Right atrium auricular region (tissue), 2 donors: Measurements from ENCODE around the gene COL4A6. TPM values are rescaled to one million over a fixed set of nuclear protein-coding genes. Genes with fewer than 3 reads are reported as not detected.
A peak's percentile ranks its signal among the peaks of the same experiment; 100 is the strongest.

ENCODE experiments used
- DNase-seq: peaks from one replicate; pipeline ENCODE4 v3.0.0-alpha.2; 2019; ENCODE audit warnings: low spot score
- H3K27ac ChIP-seq, 2 donors: fragments of 200-600 bp; sonication (generic); 1 replicate in 1 of 2; 2 replicates in 1 of 2; pipeline ENCODE4 v1.5.1; 2016 to 2019
- H3K27me3 ChIP-seq, 2 donors: fragments of 200-600 bp; sonication (generic); one replicate each; pipeline versions ENCODE4 v1.5.1 to v1.6.0; 2017 to 2019
- H3K36me3 ChIP-seq: fragments of 200-600 bp; sonication (generic); one replicate; pipeline ENCODE4 v1.5.1; 2016
- H3K4me1 ChIP-seq, 2 donors: fragments of 200-600 bp; sonication (generic); one replicate each; pipeline versions ENCODE4 v1.5.1 to v1.6.0; 2017 to 2019
- H3K4me3 ChIP-seq, 2 donors: fragments of 200-600 bp; sonication (generic); 1 replicate in 1 of 2; 2 replicates in 1 of 2; pipeline ENCODE4 v1.5.1; 2017 to 2019; ENCODE audit warnings: mild to moderate bottlenecking in 1 of 2, moderate library complexity in 1 of 2
- H3K9me3 ChIP-seq, 2 donors: fragments of 200-600 bp; sonication (generic); one replicate each; pipeline ENCODE4 v1.5.1; 2019
- total RNA-seq, 2 donors: library from RNA; depleted of rRNA; stranded (reverse); fragments of >200 nt; gene quantifications; one replicate each; pipeline ENCODE4 v1.1.0, GENCODE V29; 2016
- TF ChIP-seq, protein P1 (sequence below), 2 donors: fragments of 200-600 bp; sonication (generic); IDR thresholded peaks; one replicate each; pipeline ENCODE4 v1.5.1; 2019; ENCODE audit warnings: antibody characterized with exemption in 2 of 2

The COL4A6 gene
- total RNA-seq, 2 donors from 2014 or later = 4.6 to 17.7 TPM

DNA sequence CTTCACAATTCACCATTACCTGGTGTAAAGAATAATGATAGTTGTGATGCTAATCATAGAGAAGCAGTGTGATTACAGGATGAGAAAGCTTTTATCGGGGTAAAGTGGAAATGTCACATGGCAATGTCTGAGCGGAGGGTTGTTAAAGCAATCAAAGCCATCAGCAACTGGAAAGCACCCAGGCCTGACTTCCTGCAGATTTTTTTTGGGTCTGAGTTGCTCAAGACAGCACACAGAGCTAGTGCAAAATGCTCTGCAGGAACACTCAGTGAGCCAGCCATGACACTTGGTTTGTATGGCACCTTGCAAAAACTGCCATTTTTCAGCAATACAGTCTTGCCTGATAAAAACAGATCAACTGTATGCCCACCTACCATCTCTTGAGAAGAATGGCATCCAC, 152.9 kb downstream of the COL4A6 start:
- Histone ChIP-seq H3K9me3 (no peaks in the 10 kb centered on the region), H3K27ac (peak overlapping the region; percentile 33 to 52), H3K27me3 (no peaks in the 10 kb centered on the region), H3K36me3 (no peaks in the 10 kb centered on the region), H3K4me1 (no peaks in the 10 kb centered on the region), H3K4me3 (no peak overlapping the region)
- TF ChIP-seq, protein P1, sequence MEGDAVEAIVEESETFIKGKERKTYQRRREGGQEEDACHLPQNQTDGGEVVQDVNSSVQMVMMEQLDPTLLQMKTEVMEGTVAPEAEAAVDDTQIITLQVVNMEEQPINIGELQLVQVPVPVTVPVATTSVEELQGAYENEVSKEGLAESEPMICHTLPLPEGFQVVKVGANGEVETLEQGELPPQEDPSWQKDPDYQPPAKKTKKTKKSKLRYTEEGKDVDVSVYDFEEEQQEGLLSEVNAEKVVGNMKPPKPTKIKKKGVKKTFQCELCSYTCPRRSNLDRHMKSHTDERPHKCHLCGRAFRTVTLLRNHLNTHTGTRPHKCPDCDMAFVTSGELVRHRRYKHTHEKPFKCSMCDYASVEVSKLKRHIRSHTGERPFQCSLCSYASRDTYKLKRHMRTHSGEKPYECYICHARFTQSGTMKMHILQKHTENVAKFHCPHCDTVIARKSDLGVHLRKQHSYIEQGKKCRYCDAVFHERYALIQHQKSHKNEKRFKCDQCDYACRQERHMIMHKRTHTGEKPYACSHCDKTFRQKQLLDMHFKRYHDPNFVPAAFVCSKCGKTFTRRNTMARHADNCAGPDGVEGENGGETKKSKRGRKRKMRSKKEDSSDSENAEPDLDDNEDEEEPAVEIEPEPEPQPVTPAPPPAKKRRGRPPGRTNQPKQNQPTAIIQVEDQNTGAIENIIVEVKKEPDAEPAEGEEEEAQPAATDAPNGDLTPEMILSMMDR (IDR thresholded peaks at IDR 0.05) = no peak
- no peak for DNase-seq

DNA sequence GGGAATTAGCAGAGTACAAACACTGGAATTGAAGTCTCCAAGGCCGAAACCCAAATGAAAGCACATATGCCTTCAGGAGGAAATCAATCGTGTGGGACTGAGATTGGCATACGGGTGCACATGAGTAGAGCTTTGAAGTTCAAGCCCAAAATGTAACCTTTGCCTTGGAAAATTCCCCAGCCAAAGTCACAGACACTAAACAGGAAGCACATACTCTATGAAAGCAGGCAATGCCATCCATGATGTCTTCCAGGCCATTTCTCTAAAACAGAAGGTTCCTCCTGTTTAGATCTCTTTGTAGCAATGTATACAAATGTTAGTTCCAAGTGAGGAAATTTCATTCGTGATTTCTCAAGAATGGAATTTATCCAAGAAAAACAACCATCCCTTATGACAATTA, 162.5 kb downstream of the COL4A6 start:
- TF ChIP-seq, protein P1 (IDR thresholded peaks at IDR 0.05) = no peak
- Histone ChIP-seq H3K27me3 (no peaks in the 10 kb centered on the region), H3K27ac (no peak overlapping the region), H3K4me1 (no peaks in the 10 kb centered on the region), H3K4me3 (no peak overlapping the region), H3K9me3 (no peaks in the 10 kb centered on the region), H3K36me3 (no peaks in the 10 kb centered on the region)
- no peak for DNase-seq

DNA sequence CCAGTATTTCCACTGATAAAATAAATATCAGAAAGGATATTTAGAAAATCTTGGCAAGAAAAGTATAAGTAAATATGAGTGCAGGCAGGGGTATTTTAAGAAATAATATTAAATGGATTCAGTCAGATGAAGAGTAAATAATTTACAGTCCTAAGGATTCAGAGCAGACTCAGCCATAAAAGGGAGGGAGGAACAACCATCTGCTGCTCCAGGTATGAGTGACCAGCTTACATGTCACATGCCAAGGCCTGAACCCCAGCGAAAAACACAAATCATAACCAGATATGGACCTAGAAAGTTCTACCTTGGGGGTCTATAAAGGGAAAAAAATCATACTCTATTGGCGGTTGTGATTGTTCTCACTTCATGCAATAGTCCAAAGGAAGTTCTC, 166.8 kb downstream of the COL4A6 start:
- TF ChIP-seq, protein P1 (IDR thresholded peaks at IDR 0.05) = no peak
- H3K9me3 ChIP-seq = peaks cover 0 to 6% of the 10 kb centered on the region in 2 donors
- no peaks in the 10 kb centered on the region for H3K36me3 ChIP-seq
- H3K4me1 ChIP-seq = no peaks in the 10 kb centered on the region
- no peak overlapping the region for H3K27ac ChIP-seq
- no peaks in the 10 kb centered on the region for H3K27me3 ChIP-seq
- H3K4me3 ChIP-seq = no peak overlapping the region
- no peak for DNase-seq

DNA sequence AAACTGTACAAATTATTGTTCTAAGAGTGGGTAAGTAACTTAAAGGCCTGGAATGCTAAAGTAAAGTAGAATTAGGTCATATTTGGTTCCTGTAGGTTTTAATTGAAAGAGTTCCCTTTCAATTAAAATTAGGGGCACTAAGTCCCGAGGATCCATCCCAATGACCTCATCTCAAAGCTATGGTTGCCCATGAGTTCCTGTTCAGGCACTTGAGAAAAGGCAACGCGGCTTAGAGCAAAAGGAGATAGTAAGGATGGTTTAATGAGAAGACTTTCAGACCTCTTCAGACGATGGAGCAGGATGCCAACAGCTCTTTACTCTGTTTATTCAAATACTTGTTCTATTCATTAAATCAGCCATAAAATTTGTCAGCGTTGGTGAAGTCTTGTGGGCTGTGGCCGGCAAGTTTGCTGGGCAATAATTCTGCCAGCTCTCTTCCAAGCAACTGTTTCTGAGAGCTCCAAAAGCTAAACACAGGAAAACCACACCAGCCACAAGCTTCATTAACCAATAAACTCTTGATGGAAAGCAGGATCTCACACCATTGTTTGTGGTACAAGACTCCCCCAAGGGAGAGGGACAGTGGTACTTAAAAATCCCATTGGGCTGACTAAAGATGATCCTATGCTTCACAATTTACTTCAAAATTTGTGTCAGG, 167.4 kb downstream of the COL4A6 start:
- Histone ChIP-seq H3K9me3 (peaks cover 0 to 6% of the 10 kb centered on the region in 2 donors), H3K4me3 (no peak overlapping the region), H3K27ac (no peak overlapping the region), H3K27me3 (no peaks in the 10 kb centered on the region), H3K4me1 (no peaks in the 10 kb centered on the region), H3K36me3 (no peaks in the 10 kb centered on the region)
- TF ChIP-seq, protein P1 (IDR thresholded peaks at IDR 0.05) = no peak
- no peak for DNase-seq

DNA sequence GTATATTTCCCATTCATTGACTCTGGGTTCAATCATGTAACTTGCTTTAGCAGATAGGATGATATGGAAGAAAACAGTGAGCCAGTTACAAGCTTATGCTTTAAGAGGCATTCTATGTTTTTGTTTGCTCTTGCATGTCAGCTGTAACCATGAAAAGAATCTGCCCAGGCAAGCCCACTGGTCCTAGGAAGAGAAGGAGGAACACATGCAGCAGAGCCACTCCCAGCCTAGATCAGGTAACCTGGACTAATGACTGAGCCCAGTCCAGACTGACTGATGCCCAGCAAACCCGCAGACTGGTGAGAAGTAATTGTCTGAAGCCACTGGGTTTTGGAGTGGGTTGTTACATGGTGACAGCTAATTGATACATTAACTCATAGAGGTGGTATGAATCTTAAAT, 167.9 kb downstream of the COL4A6 start:
- H3K4me1 ChIP-seq = no peaks in the 10 kb centered on the region
- no peaks in the 10 kb centered on the region for H3K27me3 ChIP-seq
- no peaks in the 10 kb centered on the region for H3K36me3 ChIP-seq
- no peak for DNase-seq
- TF ChIP-seq, protein P1 (IDR thresholded peaks at IDR 0.05) = no peak
- H3K4me3 ChIP-seq = no peak overlapping the region
- no peak overlapping the region for H3K27ac ChIP-seq
- H3K9me3 ChIP-seq = peaks cover 0 to 6% of the 10 kb centered on the region in 2 donors
